GM12873 (cell line): Measurements from ENCODE around the gene UACA.

ENCODE experiments used
- TF ChIP-seq, protein P1 (sequence below): IDR thresholded peaks from 2 replicates; pipeline ENCODE4 v1.5.1; 2012; ENCODE audit warnings: low read depth, mild to moderate bottlenecking, moderate library complexity, low read length, control low read depth; ENCODE audit not compliant: insufficient read depth; ENCODE audit errors: missing control alignments

The UACA gene

DNA sequence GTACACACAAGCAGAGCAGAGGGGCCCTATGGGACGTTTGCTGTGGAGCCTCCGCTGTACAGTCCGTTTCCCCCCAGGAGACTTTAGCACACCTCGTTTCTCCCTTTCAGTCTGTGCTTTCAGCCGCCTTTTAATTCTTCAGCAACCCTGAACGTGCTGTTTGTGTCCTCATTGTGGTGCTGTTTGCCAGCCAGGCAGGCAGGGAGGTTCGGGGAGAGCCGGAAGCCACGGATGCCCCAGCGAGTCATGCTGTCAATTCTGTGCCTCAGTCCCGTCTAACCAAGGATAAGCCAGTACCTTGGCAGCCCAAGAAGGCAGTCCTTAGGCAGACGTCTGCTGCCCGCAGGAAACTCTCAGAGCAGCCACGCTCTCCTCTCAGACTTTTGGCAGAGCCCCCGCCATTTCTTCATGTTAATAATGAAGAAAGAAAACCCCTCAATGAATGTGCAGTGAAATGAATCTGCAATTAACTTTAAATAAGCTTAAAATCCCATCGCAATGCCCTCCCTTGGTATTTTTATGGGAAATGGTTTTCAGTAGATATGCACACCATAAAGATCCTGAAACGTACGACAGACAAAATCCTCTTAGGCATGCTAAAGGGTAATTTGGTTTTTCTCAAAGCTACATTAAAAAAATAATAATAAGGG is 158.6 kb downstream of the UACA start:
- TF ChIP-seq, protein P1, sequence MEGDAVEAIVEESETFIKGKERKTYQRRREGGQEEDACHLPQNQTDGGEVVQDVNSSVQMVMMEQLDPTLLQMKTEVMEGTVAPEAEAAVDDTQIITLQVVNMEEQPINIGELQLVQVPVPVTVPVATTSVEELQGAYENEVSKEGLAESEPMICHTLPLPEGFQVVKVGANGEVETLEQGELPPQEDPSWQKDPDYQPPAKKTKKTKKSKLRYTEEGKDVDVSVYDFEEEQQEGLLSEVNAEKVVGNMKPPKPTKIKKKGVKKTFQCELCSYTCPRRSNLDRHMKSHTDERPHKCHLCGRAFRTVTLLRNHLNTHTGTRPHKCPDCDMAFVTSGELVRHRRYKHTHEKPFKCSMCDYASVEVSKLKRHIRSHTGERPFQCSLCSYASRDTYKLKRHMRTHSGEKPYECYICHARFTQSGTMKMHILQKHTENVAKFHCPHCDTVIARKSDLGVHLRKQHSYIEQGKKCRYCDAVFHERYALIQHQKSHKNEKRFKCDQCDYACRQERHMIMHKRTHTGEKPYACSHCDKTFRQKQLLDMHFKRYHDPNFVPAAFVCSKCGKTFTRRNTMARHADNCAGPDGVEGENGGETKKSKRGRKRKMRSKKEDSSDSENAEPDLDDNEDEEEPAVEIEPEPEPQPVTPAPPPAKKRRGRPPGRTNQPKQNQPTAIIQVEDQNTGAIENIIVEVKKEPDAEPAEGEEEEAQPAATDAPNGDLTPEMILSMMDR, result peak; percentile 18
